IMR-90 (cell line): Measurements from ENCODE around the gene SOBP. TPM values are rescaled to one million over a fixed set of nuclear protein-coding genes. Genes with fewer than 3 reads are reported as not detected.
A peak's percentile ranks its signal among the peaks of the same experiment; 100 is the strongest.

Experiments
- ATAC-seq: fragments of 200-7000 bp; cut with Tn5 transposase; 2 replicates; pipeline ENCODE4 v1.9.1; 2020; ENCODE audit warnings: low read depth, mild to moderate bottlenecking, moderate library complexity
- Bru-seq: library from RNA; stranded (reverse); fragments of 400-500 nt; gene quantifications from one replicate; lab custom pipeline; 2021; lab: Mats Ljungman, UMichigan
- BruChase-seq, 2 experiments: library from RNA; stranded (reverse); fragments of 400-500 nt; gene quantifications; one replicate each; lab custom pipeline; 2021; lab: Mats Ljungman, UMichigan
- BruUV-seq: library from RNA; stranded (reverse); fragments of 400-500 nt; replicated peaks from 2 replicates; lab custom pipeline; 2021; lab: Mats Ljungman, UMichigan
- CTCF ChIA-PET: fragments of 300-600 bp; formaldehyde crosslinking; extraction: SDS; loops from one replicate; lab custom pipeline; 2021; ENCODE audit warnings: antibody characterized with exemption; lab: Yijun Ruan, JAX
- POLR2A ChIA-PET: fragments of 300-600 bp; sonication (Branson Sonifier 250); formaldehyde crosslinking; loops from one replicate; lab custom pipeline; 2022; ENCODE audit warnings: antibody characterized with exemption; ENCODE audit not compliant: unreplicated experiment; lab: Charles Lee
- DNase-seq: peaks from one replicate; pipeline ENCODE4 v3.0.0; 2013
- H2AFZ ChIP-seq: replicated peaks from 2 replicates; pipeline ENCODE3; 2013; ENCODE audit warnings: low read length, mild to moderate bottlenecking; ENCODE audit not compliant: poor library complexity
- H2AK5ac ChIP-seq: 2 replicates; pipeline ENCODE4 v1.6.1; 2013; ENCODE audit warnings: low read depth, low read length, inconsistent platforms
- H2AK9ac ChIP-seq: replicated peaks from 2 replicates; pipeline ENCODE3; 2013; ENCODE audit warnings: mild to moderate bottlenecking, low read depth, low read length, moderate library complexity; ENCODE audit not compliant: poor library complexity
- H2BK120ac ChIP-seq: 2 replicates; pipeline ENCODE4 v1.6.1; 2013; ENCODE audit warnings: low read depth, low read length, inconsistent platforms
- H2BK15ac ChIP-seq: 3 replicates; pipeline ENCODE4 v1.6.1; 2013; ENCODE audit warnings: low read depth, low read length, inconsistent platforms
- H2BK20ac ChIP-seq: 2 replicates; pipeline ENCODE4 v1.6.1; 2013; ENCODE audit warnings: low read depth, mild to moderate bottlenecking, inconsistent platforms, low read length, moderate library complexity
- H2BK5ac ChIP-seq: 2 replicates; pipeline ENCODE4 v1.6.1; 2013; ENCODE audit warnings: mild to moderate bottlenecking, low read depth, low read length, inconsistent platforms; ENCODE audit not compliant: poor library complexity, severe bottlenecking
- H3K14ac ChIP-seq: replicated peaks from 2 replicates; pipeline ENCODE4 v1.6.1; 2013; ENCODE audit warnings: low read depth, low read length, inconsistent platforms
- H3K18ac ChIP-seq: 2 replicates; pipeline ENCODE4 v1.6.1; 2013; ENCODE audit warnings: low read depth, low read length, control low read depth
- H3K23ac ChIP-seq: 2 replicates; pipeline ENCODE4 v1.6.1; 2013; ENCODE audit warnings: low read depth, low read length, inconsistent platforms
- H3K27ac ChIP-seq: 2 replicates; pipeline ENCODE4 v1.5.1; 2013; ENCODE audit warnings: mild to moderate bottlenecking, control low read depth, low read length; ENCODE audit not compliant: insufficient read depth
- H3K27me3 ChIP-seq: 2 replicates; pipeline ENCODE4 v1.6.1; 2013; ENCODE audit warnings: low read length; ENCODE audit not compliant: control insufficient read depth, insufficient read depth
- H3K36me3 ChIP-seq: 2 replicates; pipeline ENCODE4 v1.6.1; 2013; ENCODE audit warnings: low read length, mixed read lengths; ENCODE audit not compliant: control insufficient read depth, insufficient read depth
- H3K4ac ChIP-seq: 2 replicates; pipeline ENCODE4 v1.6.1; 2013; ENCODE audit warnings: low read depth, low read length, inconsistent platforms
- H3K4me1 ChIP-seq: 2 replicates; pipeline ENCODE4 v1.6.1; 2013; ENCODE audit warnings: low read length, mixed read lengths; ENCODE audit not compliant: control insufficient read depth, insufficient read depth
- H3K4me2 ChIP-seq: 2 replicates; pipeline ENCODE4 v1.6.1; 2013; ENCODE audit warnings: low read depth, mild to moderate bottlenecking, control low read depth, low read length, moderate library complexity
- H3K4me3 ChIP-seq: 2 replicates; pipeline ENCODE4 v1.5.1; 2013; ENCODE audit warnings: low read depth, mild to moderate bottlenecking, control low read depth, low read length, moderate library complexity; ENCODE audit not compliant: insufficient read depth
- H3K56ac ChIP-seq: 2 replicates; pipeline ENCODE4 v1.6.1; 2013; ENCODE audit warnings: low read length, inconsistent platforms; ENCODE audit not compliant: insufficient read depth; ENCODE audit errors: extremely low read depth
- H3K79me1 ChIP-seq, 2 experiments: 2 replicates each; pipeline ENCODE4 v1.6.1; 2013; ENCODE audit warnings: low read length in 2 of 2, inconsistent platforms in 1 of 2, low read depth in 1 of 2
- H3K9ac ChIP-seq: 2 replicates; pipeline ENCODE4 v1.6.1; 2013; ENCODE audit warnings: low read depth, low read length, control low read depth
- H3K9me1 ChIP-seq: 2 replicates; pipeline ENCODE4 v1.6.1; 2013; ENCODE audit warnings: low read length, inconsistent platforms; ENCODE audit not compliant: insufficient read depth
- H3K9me3 ChIP-seq: 2 replicates; pipeline ENCODE4 v1.6.1; 2013; ENCODE audit warnings: low read length; ENCODE audit not compliant: control insufficient read depth, insufficient read depth
- H4K20me1 ChIP-seq: 2 replicates; pipeline ENCODE4 v1.6.1; 2013; ENCODE audit warnings: low read length, inconsistent platforms; ENCODE audit not compliant: insufficient read depth
- H4K5ac ChIP-seq: 2 replicates; pipeline ENCODE4 v1.6.1; 2013; ENCODE audit warnings: mild to moderate bottlenecking, low read depth, low read length, control low read depth
- H4K8ac ChIP-seq, 2 experiments: 2 replicates each; pipeline ENCODE4 v1.6.1; 2013; ENCODE audit warnings: low read depth in 2 of 2, low read length in 2 of 2, control low read depth in 1 of 2, inconsistent platforms in 1 of 2
- H4K91ac ChIP-seq: 2 replicates; pipeline ENCODE4 v1.6.1; 2013; ENCODE audit warnings: low read depth, low read length, inconsistent platforms; ENCODE audit not compliant: insufficient read depth
- MXI1 ChIP-seq: IDR thresholded peaks from 2 replicates; pipeline ENCODE4 v1.6.1; 2012; ENCODE audit warnings: low read depth, mild to moderate bottlenecking, low read length, moderate library complexity, borderline replicate concordance
- SMC3 ChIP-seq: fragments of 150-350 bp; IDR thresholded peaks from 2 replicates; pipeline ENCODE4 v1.6.1; 2016; ENCODE audit warnings: low read depth, mild to moderate bottlenecking, antibody characterized with exemption, low read length, moderate library complexity
- WGBS, 2 experiments: methylation state at CpG; one replicate each; pipeline versions ENCODE4 v1.1.5 to v1.1.7; 2013; ENCODE audit warnings: missing lambda C conversion rate in 2 of 2; ENCODE audit not compliant: insufficient read length in 1 of 2; ENCODE audit errors: extremely low coverage in 2 of 2; 5-methylcytosine and 5-hydroxymethylcytosine counted together
- dilution Hi-C: fragments of 300-500 bp; cut with HindIII; formaldehyde crosslinking; loops from one replicate; pipeline ENCODE4 v1.14.3; 2018; ENCODE audit warnings: low sequenced_read_pairs; ENCODE audit not compliant: unreplicated experiment
- in situ Hi-C: fragments of 300-500 bp; cut with MboI; formaldehyde crosslinking; loops from 3 replicates; pipeline ENCODE4 v1.14.3; 2019; ENCODE audit warnings: low sequenced_read_pairs, inconsistent platforms, mixed read lengths
- intact Hi-C: fragments of 100-400 bp; cut with micrococcal nuclease; formaldehyde crosslinking; loops from 2 replicates; pipeline ENCODE4 v1.10.0; 2022
- long read RNA-seq: library from polyadenylated mRNA; unstranded; transcript quantifications from one replicate; pipeline ENCODE4 v2.0.0, GENCODE V29; 2021; ENCODE audit not compliant: unreplicated experiment
- polyA plus RNA-seq, 3 experiments: library from polyadenylated mRNA; depleted of rRNA; stranded (reverse); fragments of >200 nt; gene quantifications; 2 replicates each; pipeline ENCODE4 v1.2.3, GENCODE V29; 2012; ENCODE audit warnings: low replicate concordance in 1 of 3
- total RNA-seq: library from RNA; depleted of rRNA; stranded (reverse); fragments of >200 nt; gene quantifications from 2 replicates; pipeline ENCODE4 v1.2.3, GENCODE V29; 2012; rRNA removed

The SOBP gene, protein sequence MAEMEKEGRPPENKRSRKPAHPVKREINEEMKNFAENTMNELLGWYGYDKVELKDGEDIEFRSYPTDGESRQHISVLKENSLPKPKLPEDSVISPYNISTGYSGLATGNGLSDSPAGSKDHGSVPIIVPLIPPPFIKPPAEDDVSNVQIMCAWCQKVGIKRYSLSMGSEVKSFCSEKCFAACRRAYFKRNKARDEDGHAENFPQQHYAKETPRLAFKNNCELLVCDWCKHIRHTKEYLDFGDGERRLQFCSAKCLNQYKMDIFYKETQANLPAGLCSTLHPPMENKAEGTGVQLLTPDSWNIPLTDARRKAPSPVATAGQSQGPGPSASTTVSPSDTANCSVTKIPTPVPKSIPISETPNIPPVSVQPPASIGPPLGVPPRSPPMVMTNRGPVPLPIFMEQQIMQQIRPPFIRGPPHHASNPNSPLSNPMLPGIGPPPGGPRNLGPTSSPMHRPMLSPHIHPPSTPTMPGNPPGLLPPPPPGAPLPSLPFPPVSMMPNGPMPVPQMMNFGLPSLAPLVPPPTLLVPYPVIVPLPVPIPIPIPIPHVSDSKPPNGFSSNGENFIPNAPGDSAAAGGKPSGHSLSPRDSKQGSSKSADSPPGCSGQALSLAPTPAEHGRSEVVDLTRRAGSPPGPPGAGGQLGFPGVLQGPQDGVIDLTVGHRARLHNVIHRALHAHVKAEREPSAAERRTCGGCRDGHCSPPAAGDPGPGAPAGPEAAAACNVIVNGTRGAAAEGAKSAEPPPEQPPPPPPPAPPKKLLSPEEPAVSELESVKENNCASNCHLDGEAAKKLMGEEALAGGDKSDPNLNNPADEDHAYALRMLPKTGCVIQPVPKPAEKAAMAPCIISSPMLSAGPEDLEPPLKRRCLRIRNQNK
- total RNA-seq: 0.72 and 1.1 TPM in 2 replicates
- 0.60 and 0.99 TPM in 2 replicates for polyA plus RNA-seq (2012; rRNA removed)
- polyA plus RNA-seq (2012; cell fraction: cytosol; rRNA removed): 0.15 and 1.0 TPM in 2 replicates
- polyA plus RNA-seq (2012; cell fraction: nucleus; rRNA removed; ENCODE audit: low replicate concordance): 1.8 and 2.6 TPM in 2 replicates
- Bru-seq, nascent RNA: percentile 74 among the genes with signal in this experiment
- percentile 64 among the genes with signal in this experiment for BruChase-seq, experiment 1, labeled RNA remaining after a 6-hour chase
- BruChase-seq, experiment 2, labeled RNA remaining after a 2-hour chase: percentile 76 among the genes with signal in this experiment
- long read RNA-seq, partial matches to known transcripts: 9 of 24 reads
- long read RNA-seq, other reads (novel, unspliced or antisense): 13 of 24 reads

DNA sequence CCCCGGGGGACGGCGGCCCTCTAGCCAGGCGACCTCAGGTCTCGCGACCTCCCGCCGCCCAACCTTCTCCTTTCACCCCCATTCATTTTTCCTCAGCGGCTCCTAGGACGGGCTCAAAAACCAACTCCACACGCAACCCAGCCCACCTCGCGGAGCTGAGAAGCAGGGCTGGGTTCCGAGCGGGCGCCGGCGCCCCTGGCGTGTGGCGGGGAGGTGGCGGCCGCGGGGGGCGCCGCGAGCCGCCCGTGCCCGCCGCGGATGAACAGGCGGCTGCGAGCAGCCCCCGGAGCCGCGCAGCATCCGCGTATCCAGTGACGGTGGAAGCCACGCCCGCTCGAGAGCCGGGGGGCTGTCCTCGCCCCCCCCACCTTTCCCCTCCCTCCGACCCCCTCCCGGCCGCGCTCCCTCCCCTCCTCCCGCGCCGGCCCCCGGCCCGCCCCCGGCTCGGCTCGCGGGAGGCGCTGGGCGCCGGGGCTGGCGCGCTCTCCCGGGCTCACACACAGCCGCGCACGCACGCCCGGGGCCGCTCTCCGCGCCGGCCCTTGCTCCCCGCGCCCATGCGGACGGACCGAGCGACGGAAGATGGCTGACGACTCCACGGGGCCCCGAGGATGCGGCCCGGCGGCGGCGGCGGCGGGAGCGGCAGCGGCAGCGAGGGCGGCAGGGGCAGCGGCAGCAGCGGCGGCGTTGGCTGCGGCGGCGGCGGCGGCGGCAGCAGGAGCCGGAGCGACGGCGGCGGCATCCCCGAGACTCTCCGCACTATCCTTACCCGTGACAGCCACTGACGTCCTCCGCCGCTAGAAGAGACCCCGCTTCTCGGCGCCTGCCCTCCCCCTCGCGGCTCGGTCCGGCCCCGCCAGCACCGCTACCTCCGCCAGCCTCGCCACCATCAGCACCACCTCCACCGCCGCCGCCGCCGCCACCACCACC lies at the start of gene SOBP:
TSS of gene SOBP (plus strand) at position 482 of the 930 bp plus-strand sequence. CDS start 500 bp downstream, outside the sequence.
- ChIA-PET POLR2A (no interaction called here), CTCF (interaction anchor here (1.0 to 4.6 kb wide), 3 partner anchors 10 to 172 kb away, joined by 4 to 25 read pairs (median 5); partner anchors contain the start of gene PDSS2)
- Histone ChIP-seq H3K14ac (no peak within 1 kb of the TSS), H3K23ac (peak within 1 kb of the TSS; percentile 28; the same call in 1 of the 2 replicates), H4K5ac (no peak within 1 kb of the TSS; the same call in 1 of the 2 replicates), H3K9ac (peak within 1 kb of the TSS; percentile 74), H3K4ac (no peak within 1 kb of the TSS; the same call in 1 of the 2 replicates), H2BK20ac (no peak within 1 kb of the TSS), H2BK15ac (no peak within 1 kb of the TSS), H3K9me3 (no peaks in the 10 kb centered on the region), H3K18ac (no peak within 1 kb of the TSS; the same call in 1 of the 2 replicates), H4K20me1 (no peaks in the 10 kb centered on the region), H3K27me3 (peaks cover 15% of the 10 kb centered on the region), H3K9me1 (no peaks in the 10 kb centered on the region), H3K36me3 (no peaks in the 10 kb centered on the region), H3K4me1 (no peaks in the 10 kb centered on the region; the same call in 1 of the 2 replicates), H3K27ac (peak within 1 kb of the TSS; percentile 39), H3K56ac (no peak within 1 kb of the TSS), H2AFZ (peak within 1 kb of the TSS; percentile 93), H4K91ac (no peak within 1 kb of the TSS), H2AK9ac (peak within 1 kb of the TSS; percentile 71), H2AK5ac (no peak within 1 kb of the TSS), H2BK5ac (no peak within 1 kb of the TSS), H3K4me3 (peak within 1 kb of the TSS; percentile 93), H2BK120ac (no peak within 1 kb of the TSS; the same call in 1 of the 2 replicates), H3K79me1 (peaks cover 0 to 13% of the 10 kb centered on the region in 2 experiments; a peak in 1 of 4 replicates), H4K8ac (no peak within 1 kb of the TSS), H3K4me2 (peak within 1 kb of the TSS; percentile 98)
- TF ChIP-seq SMC3 (no peak), MXI1 (peak; percentile 33; the same call in 1 of the 2 replicates)
- WGBS, 2 experiments: 0% methylated on average over 24 of the region's 130 CpGs; no CpG with 5 or more reads in 1 of the 2 experiments
- ATAC-seq (peak; percentile 69), DNase-seq (peak; percentile 47)
- dilution Hi-C loops (no loop called here), in situ Hi-C loops (loop anchor here (10.0 kb wide), 2 partner anchors 355 to 365 kb away; no protein-coding TSS in a partner anchor), intact Hi-C loops (loop anchor here (1.0 to 5.0 kb wide), 5 partner anchors 152 to 357 kb away; no protein-coding TSS in a partner anchor)
- BruUV-seq: no TSS peak
